Skin of body (tissue), 2 donors: ENCODE results near the gene LRFN2. TPM values are rescaled to one million over a fixed set of nuclear protein-coding genes. Genes with fewer than 3 reads are reported as not detected.

Source experiments
- DNase-seq: peaks from one replicate; lab custom pipeline; 2025; lab: John Stamatoyannopoulos, UW
- total RNA-seq: library from RNA; depleted of rRNA; stranded (reverse); fragments of >200 nt; gene quantifications from one replicate; pipeline ENCODE4 v1.2.3, GENCODE V29; 2014

LRFN2 gene
- total RNA-seq, 1 donor from 2014 or later = 0.49 TPM

DNA sequence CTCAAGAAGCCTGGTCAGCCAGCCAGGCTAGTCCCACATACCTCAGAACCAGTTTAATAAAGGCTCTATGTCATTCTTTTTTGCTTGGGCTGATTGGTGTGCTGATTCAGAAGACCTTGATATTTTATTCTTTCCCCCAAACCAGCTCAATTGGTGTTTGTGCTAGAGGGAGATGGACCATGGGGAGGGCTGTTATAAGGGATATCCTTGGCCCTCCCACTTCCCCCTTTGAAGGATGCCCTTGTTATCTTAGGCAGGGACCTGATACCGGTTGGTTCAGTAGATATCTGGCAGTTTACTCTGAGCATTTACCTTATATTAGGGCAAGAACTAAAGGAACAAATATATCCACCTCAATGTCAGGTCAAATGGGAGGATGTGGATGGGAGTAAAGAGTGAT is 207.4 kb downstream of the LRFN2 start:
- DNase-seq = no peak

DNA sequence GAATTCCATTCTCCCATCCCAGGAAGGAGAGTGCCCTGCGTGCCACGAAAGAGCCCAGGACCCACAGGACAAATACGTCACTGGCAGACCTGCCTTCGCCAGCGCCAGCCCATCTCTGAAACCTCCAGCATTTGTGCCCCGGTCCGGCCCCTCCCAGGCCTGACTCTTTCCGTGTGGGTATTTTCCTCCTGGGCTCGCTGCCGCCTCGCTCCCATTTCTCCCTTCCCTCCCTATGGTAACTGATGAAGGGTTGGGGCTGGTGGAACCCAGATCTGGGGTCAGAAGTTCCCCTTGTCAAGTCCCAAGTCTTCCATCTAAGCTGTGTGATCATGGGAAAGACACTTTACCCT is 208.5 kb downstream of the LRFN2 start:
- no peak for DNase-seq

DNA sequence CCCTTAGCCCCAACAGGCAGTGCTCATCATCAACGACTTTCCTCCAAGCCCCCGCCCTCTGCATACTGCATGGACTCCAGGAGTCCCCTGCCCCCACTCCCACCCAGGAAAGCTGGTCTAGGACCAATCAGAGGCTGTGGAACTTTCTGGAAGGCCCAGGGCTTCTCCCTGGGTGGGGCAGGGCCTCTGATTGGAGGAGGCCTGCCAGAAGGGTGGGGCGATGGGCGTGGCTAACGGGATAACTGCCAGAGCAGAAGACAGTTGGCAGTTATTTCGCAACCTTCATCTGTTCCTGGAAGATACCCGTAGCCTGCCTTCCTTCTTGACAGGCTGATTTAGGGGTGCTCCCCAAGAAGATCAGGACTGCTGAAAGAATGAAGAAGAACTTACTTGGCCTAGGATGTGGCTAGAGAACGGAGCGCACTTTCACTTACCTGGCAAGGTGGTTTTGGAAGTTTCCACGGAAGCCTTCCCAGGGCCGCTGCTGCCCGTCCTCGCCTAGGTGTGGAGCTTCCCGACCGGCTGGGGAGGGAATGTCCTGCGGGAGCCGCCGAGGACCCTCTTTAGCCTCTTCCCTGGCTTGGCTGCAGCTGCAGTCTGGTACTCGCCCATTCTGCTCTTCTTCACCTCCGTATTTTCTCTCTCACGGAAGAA is 209.0 kb downstream of the LRFN2 start:
- DNase-seq = no peak

DNA sequence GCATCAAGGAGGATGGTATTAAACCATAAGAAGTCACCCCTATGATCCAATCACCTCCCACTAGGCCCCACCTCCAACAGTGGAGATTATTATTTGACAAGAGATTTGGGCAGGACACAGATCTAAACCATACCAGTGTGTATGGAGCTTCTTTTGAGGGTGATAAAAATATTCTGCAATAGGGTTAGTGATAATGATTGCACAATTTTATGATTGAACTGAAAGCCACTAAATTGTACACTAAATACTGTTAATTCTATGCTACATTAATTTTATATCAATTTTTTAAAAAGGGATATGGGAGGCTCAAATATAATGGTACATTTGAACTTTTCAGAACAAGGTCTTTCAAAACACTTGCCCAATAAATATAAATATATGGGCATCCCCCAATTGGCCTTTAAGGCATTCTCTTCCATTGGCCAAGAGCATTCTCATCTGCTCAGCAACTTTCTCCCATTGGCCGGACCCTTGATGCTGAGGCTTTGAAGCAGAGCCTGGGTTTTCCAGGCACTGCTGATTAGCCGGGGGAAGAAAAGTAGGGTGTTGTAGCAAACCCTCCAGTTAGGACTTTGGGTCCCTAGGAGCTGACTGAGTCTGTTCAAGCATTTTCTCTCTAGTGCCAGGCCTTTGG is 209.9 kb downstream of the LRFN2 start:
- DNase-seq = no peak

DNA sequence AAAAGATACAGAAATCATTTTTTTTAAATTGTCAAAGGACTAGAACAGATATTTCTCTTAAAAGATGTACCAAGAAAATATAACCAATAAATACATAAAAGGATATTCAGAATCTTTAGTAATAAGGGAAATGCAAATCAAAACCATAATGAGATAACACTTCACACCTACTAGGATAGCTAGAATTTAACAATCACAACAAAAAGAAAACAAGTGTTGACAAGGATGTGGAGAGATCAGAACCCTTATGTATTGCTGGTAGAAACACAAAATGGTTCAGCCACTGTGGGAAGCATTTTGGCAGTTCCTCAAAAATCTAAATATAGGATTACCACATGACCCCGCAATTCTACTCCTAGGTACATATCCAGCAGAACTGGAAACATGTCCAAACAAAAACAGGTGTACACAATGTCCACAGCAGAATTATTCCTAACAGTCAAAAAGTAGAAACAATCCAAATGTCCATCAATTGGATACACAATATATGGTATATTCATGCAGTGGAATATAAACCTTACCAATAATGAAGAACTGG is 211.0 kb downstream of the LRFN2 start:
- no peak for DNase-seq

DNA sequence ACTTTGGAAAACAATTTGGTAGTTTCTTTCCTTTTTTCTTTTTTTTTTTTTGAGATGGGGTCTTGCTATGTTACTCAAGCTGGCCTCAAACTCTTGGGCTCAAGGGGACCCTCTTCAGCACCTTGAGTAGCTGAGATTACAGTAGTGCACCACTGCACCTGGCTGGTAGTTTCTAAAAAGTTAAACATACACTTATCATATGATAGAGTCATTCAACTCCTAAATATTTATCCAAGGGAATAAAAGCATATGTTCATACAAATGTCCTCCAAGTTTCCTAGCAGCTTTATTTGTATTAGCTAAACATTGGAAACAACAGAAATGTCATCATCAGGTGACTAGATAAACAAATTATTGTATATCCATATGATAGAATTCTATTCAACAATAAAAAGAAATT is 213.9 kb downstream of the LRFN2 start:
- DNase-seq = no peak

DNA sequence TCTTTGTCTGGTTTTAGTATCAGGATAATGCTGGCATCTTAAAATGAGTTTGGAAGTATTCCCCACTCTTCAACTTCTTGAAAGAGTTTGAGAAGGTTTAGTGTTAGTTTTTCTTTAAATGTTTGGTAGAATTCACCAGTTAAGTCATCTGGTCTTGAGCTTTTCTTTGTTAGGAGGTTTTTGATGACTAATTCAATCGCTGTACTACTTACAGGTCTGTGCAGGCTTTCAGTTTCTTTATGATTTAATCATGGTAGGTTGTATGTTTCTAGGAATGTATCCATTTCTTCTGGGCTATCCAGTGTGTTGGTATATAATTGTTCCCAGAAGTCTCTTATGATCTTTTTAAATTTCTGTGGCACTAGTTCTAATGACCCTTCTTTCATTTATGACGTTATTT is 215.5 kb downstream of the LRFN2 start:
- DNase-seq = no peak

DNA sequence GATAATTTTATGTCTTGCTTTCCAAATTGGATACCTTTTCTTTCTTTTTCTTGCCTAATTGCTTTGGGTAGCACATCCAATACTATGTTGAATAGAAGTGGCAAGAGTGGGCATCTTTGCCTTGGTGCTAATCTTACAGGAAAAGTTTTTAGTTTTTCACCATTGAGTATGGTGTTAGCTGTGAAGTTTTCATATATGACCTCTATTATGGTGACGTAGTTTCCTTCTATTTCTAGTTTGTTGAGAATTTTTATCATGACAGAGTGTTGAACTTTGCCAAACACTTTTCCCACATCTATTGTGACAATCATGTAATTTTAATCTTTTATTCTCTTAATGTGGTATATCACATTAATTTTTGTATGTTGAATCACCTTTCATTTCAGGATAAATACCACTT is 216.1 kb downstream of the LRFN2 start:
- no peak for DNase-seq

DNA sequence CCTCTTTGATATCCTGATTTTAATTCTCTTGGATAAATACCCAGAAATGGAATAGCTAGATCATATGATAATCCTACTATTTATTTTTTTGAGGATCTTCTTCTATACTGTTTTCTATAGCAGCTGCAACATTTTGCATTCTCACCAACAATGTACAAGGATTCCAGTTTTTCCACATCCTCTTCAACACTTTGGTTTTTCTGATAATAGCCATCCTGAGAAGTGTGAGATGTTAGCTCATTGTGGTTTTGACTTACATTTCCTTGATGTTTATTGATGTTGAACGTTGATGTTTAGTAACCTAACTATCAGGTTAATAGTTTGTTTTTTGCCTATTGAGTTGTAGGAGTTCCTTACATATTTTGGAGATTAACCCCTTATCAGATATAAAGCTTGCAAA is 217.3 kb downstream of the LRFN2 start:
- no peak for DNase-seq

DNA sequence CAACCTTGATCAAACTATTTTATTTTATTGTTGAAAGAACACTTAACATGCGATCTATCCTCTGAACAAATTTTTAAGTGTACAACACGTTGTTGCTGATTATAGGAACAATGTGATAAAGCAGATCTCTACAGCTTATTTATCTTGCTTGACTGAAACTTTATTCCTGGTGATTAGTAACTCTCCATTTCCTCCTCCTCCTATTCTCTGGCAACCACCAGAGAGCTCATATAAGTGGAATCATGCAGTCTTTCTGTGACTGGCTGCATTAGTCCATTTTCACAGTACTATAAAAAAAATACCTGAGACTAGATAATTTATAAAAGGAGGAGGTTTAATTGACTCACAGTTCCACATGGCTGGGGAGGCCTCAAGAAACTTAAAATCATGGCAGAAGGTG is 218.1 kb downstream of the LRFN2 start:
- no peak for DNase-seq

DNA sequence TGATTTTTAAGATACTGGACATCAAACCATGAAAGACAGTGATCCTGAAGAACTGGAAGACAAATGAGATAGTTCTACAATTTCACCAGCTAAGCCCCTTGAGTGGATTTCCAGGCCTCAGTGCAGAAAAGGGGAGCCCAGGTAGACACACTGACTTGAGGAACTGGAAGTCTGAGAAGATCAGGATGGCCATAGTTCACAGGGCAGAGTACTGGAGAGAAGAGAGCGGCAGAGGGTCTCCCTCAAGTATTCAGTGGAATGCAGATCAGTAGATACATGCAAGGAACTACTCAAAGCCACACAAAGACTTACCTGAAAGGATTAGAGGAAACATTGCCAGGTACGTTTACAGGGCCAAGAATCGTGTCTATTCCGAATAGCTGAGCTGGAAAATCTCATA is 224.3 kb downstream of the LRFN2 start:
- DNase-seq = no peak

DNA sequence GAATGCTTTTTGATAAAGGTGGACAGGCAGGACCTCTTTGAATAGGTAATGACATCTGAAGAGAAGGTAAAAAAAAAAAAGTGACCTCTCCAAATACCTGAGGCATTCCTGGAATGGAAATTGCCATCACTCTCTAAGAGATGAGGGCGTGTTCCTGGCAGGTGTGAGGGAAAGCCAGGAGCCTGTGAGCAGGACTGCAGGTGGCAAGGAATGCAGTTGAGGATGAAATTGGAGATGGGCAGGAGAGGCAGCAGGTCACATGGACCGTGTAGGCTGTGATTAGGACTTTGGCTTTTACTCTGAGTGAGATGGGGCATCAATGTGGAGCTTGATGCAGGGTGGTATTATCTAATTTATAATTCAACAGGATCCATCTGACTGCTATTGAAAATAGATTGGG is 227.4 kb downstream of the LRFN2 start:
- no peak for DNase-seq

DNA sequence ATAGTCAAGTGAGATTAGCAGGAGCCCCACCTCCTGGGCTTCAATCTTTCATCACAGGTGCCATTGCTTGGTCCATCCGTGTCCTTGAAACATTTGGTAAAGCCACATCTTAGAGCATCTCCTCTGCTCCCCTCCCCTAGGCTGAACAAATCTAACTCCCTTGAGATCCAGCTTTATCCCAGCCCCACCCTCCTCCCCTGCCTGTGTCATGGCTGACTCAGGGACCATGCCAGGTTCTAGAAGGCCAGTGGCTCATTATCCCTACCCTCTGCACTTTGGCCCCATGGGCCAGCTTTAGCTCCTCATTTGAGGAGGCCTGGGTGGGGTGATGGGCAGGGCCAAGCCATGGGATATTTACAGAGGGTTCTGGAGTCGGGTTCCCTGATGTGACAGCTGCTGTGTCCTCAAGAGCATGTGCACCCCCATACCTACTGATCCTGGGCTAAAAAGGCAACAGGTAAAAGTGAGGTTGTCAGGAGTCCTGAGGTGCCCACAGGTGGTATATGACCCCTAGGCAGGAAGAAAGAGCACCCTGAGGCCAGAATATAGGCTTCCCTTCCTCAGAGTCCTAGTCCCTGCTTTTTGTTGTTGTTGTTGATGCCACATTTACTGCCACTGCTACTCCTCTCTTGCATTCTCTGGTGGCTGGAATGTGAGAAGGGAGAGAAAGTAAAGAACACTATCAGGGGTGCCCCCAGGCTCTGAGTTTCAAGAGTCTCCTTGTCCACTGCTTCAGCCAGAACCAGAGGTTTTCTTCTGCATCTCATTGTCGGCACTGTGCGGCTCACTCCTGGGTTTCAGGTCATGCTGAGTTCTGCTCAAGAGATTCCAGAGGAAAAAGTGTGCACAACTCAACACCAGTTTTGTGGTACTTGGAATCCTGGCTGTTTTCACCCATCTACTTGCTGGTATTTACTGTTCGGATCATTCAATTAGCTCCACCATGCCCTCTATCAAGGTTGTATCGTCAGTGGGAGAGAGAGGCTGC is 228.4 kb downstream of the LRFN2 start:
- DNase-seq = no peak

DNA sequence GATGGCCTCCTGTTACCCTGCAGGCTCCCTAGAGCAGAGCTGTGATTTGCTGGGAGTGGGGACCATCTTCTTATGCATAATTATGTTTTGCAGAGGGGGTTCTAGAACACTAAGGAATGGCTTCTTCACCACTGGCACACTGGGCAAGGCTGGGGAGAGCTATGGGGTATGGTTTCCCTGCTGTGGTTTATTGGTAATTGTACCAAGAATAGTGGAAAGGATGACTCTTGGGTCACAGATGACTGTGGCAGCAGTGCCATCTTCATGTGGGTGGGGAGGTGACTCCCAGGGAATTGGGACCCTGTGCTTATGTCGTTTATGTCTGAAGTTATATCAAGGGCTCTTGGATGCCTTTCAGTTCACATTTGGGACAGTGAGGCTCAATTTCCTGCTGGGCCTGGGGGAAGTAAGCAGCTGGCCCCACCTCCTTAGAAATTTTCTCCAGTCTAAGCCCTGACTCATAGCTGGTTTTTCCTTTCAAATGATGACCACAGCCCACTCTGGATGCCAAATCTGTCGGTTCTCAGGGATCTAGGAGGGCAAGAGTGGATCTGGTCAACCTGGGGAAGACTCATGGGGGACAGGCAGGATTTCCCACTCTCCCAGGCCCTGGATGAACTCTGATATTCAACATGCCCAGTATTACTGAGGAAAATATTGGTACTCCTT is 230.8 kb downstream of the LRFN2 start:
- DNase-seq = no peak

DNA sequence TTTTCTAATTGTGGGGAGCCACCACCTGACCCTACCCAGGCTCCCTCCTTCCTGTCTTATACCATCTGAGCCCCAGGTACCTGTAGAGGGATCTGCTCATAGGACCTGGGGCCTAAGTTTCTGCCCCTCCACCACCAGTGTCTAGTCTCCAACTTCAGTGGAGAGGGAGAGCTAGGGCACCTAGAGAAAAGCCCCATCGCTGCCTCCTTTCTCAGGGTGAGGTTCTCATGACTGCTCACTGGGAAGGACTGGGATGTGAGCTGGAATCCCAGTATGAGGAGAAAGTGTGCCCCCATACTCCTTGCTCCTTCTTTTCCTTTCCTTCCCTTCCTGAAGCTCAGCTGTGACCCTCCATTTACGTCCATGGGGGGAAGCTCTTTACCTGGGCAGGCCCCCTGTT is 231.6 kb downstream of the LRFN2 start:
- DNase-seq = no peak

DNA sequence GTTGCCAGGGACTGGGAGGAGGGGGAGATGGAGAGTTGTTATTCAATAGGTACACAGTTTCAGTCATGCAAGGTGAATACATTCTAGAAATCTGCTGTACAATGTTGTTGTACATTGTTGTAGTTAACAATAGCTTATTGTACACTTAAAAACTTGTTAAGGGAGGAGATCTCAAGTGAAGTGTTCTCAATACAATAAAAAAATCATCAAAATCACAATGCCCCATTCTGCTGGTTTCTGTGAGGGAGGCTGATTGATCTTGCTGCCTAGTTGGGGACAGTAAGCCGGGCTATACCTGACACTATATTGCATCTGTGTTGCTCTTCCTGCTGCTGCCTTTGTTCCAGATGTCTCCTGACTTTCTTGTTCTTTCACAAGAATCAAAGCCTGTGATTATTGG is 232.1 kb downstream of the LRFN2 start:
- DNase-seq = no peak

DNA sequence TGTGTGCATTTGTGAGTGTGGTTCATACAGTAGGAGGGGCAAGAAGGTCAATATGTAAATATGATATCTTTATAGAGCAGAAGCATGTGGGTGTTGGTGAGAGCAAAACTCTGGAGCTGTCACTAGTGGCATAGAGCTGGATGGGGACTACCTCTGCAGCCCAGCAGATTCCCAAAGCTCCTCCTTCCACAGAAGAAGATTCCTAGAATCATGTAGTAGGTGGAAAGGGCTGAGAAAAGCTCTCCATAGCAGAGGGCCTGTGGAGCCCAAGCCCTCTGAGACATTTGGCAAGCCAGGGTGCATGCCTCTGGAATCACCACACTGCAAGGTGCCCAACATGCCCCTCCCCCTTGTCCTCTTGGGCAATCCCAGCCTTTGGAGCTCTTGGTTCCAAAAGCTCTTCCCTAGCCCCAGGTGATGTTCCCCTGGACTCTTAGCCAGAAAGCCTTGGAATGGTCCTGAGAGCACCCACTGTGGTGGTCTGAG is 233.2 kb downstream of the LRFN2 start:
- DNase-seq = no peak

DNA sequence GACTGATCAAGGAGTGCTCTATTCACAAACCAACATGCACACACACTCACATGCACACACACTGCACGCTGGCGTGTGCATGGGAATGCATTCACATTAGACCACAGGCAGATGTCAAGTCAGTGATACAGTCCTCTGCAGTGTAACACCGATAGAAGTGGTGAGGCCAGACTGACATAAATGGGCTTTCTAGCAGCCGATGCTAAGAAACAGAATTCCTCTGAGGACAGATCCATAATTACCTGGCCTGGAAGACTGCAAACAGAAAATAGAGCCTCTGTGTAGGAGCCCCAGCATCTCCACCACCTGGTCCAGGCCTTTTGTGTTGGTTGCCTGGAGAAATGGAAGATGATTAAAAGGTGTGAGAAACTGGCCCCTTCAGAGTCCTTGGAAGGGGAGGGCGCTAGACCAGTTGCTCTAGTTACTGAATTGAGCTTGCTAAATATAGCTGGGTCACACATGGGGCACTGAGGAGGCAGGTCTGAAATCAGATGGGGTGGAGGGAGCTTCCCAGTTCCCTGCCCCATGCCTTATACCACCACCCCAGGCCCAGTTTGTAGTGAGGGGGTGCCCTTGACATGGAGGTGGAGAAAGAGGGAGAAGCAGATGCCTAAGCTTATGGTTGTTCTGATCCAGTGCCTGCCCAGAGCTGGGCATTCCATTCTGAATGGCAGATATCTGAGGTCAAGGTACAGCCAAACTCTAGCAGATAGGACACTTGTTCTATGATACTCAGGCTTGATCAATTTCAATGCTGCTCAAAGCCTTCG is 233.8 kb downstream of the LRFN2 start:
- DNase-seq = no peak

DNA sequence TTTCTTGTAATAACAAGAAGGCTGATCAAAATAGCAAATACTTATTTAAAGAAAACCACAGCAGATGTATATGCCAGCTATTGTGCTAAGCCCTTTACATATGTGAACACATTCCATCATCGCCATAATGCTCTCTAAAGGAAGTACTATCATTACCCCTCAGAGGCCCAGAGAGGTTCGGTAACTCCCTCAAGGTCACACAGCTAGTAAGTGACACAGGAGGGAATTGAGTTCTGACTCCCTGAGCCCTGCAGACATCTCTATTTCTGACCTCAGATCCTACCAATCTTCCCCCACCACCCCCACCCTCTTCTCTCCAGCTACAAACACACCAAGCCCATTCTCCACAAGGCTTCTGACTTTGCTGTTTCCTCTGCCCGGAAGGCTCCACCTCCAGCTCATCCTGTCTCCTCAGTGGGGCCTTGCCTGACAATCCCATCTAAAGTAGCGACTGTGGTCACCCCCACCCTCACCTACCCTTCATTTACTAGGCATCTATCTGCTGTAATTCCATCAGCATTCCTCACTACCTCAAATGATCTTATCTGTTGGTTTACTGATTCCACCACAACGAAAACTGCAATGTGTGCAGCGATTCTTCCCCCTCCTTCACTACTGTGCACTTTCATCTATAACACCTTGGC is 234.5 kb downstream of the LRFN2 start:
- DNase-seq = no peak

DNA sequence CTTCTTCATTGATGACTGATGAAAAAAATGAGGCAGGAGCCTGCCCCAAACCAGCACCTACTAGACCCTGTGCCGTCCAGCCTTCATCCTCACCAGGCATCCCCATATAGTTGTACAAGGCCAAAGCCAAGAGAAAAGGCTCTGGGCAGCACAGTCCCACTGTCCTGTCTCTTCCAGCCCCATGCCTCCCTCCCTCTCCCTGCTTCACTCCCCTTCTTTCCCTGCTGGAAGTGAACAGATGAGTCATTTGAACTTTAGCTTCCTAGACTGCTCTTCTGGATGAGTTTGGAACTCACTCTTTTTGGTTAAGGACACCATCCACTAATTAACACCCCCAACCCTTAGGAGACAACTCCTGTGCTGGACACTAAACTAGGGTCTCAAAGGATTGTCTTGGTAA is 235.2 kb downstream of the LRFN2 start:
- no peak for DNase-seq
